Liver (tissue), 3 donors: ENCODE measurements around the gene FAM13B.

ENCODE experiments used
- CTCF ChIP-seq: fragments of 150-350 bp; IDR thresholded peaks from 2 replicates; pipeline ENCODE4 v1.5.1; 2017; ENCODE audit warnings: improper control_type of control experiment, low read depth, low read length; ENCODE audit not compliant: missing input control
- FOXA1 ChIP-seq: IDR thresholded peaks from 2 replicates; pipeline ENCODE4 v1.6.1; 2016; ENCODE audit warnings: antibody characterized with exemption
- JUND ChIP-seq, 2 donors: IDR thresholded peaks; 2 replicates each; pipeline ENCODE4 v1.6.1; 2016; ENCODE audit warnings: antibody characterized with exemption in 2 of 2
- RAD21 ChIP-seq, 2 donors: IDR thresholded peaks; 2 replicates each; pipeline ENCODE4 v1.6.1; 2016; ENCODE audit warnings: antibody characterized with exemption in 2 of 2, mild to moderate bottlenecking in 2 of 2
- REST ChIP-seq: IDR thresholded peaks from 2 replicates; pipeline ENCODE4 v1.6.1; 2016; ENCODE audit warnings: antibody characterized with exemption, mild to moderate bottlenecking
- RXRA ChIP-seq, 2 donors: IDR thresholded peaks; 2 replicates each; pipeline ENCODE4 v1.6.1; 2017 to 2018; ENCODE audit warnings: antibody characterized with exemption in 2 of 2, mild to moderate bottlenecking in 1 of 2
- TAF1 ChIP-seq: conservative IDR thresholded peaks from 2 replicates; pipeline ENCODE4 v1.6.1; 2016; ENCODE audit warnings: antibody characterized with exemption, mild to moderate bottlenecking
- ZBTB33 ChIP-seq: IDR thresholded peaks from 2 replicates; pipeline ENCODE4 v1.6.1; 2016; ENCODE audit warnings: antibody characterized with exemption
- donor health status: healthy.
- donor health status: healthy.

- TF ChIP-seq CTCF (no peak), TAF1 (no peak), FOXA1 (no peak), REST (no peak), RAD21 (IDR thresholded peaks at IDR 0.05) (no peak), ZBTB33 (no peak), JUND (IDR thresholded peaks at IDR 0.05) (no peak), RXRA (IDR thresholded peaks at IDR 0.05) (no peak)
Observed at GRCh38 chr5:137945825-137946224, 87.1 kb downstream of the FAM13B start.
